ENCODE measurements around the gene ATM.

DNA sequence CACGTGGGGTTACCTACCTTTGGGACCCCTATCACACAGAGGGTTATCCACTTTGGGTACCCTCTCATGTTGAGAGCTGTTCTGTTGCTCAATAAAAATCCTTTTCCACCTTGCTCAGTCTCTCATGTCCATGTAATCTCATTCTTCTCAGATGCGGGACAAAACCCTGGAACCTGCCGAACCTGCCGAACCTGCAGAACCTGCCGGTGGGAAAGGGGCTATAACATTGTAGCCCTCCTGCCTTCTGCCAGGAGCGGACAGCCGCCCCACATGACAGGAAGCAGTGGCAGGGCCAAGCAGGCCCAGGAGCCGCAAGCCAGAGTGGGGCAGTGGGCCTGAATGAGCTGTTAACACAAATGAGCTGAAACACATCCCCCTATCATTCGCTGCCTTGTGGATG, 18.5 kb upstream of the ATM start:
- TF ChIP-seq POLR2A (IDR thresholded peaks at IDR 0.05; ENCODE audit: low read depth, low read length) (no peak), POLR2AphosphoS5 (IDR thresholded peaks at IDR 0.05; ENCODE audit: low read depth, low read length) (no peak), TAF1 (IDR thresholded peaks at IDR 0.05; ENCODE audit: low read depth, low read length) (no peak), SPI1 (IDR thresholded peaks at IDR 0.05; ENCODE audit: low read depth, low read length) (no peak)
